Measurements from ENCODE around the gene TP53RK. TPM values are rescaled to one million over a fixed set of nuclear protein-coding genes. Genes with fewer than 3 reads are reported as not detected.

Gene TP53RK
- 10 to 100 TPM in 1 of 3 donors, 1 to 10 TPM in 2; 7.8 to 10.4 (median 8.2) TPM for total RNA-seq
- long read RNA-seq, donor 1, transcript TP53RK-202 (2 exons, 3,515 nt): major isoform, 21 of 23 reads
- long read RNA-seq, donor 1, partial matches to known transcripts: 0 of 23 reads
- long read RNA-seq, donor 1, other reads (novel, unspliced or antisense): 0 of 23 reads
- long read RNA-seq, donor 2, partial matches to known transcripts: 0 of 5 reads
- long read RNA-seq, donor 2, other reads (novel, unspliced or antisense): 1 of 5 reads

DNA sequence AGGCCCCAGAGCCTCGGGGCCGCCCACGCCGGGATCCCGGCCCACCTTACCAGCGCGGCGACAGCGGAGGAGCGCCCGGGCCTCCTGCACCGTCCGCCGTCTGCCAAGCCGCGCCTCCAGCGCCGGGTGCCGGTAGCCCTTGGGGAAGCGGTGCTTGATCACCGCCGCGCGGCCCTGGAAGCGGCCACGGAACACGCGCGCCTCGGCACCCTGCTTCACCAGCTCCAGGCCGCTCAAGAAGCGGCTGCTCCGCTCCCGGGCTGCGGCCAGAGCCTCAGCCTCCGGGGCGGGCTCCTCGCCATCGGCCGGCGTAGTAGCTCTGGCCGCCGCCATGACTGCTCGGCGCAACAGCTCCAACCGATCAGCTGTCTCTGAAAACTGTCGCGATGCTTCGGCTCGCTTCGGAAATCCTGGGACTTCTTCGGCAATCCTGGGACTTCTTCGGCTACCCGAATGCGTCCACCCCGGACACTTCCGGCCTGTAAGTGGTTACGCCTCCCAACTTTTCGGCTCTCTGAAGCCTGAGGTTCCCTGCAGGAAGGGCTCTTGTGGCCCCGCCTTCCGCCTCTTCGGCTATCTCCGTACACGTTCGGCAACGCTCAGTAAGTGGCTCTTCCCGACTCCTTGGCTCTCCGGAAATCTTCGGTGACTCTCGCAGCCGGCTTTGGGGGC, at the start of gene TP53RK:
TSS of gene TP53RK (minus strand) at position 363 of the 672 bp plus-strand sequence. CDS start at position 333, 30 bp downstream.
- peaks cover 15% of the 10 kb centered on the region for H3K4me1 ChIP-seq (ENCODE audit: low read depth)
- DNase-seq (peak; percentile 98 to 100 (median 99)), ATAC-seq (peak; percentile 98)
- intact Hi-C loops (cut with DNase I, micrococcal nuclease): loop anchor here in 1 of 2 donors (10.0 kb wide), 1 partner anchor 164 kb away; no protein-coding TSS in a partner anchor
- H3K9me3 ChIP-seq: no peaks in the 10 kb centered on the region
- peak; percentile 29 for TF ChIP-seq CTCF (IDR thresholded peaks at IDR 0.05)
- peaks cover 4% of the 10 kb centered on the region for H3K36me3 ChIP-seq (ENCODE audit: low read depth)
- H3K4me3 ChIP-seq: peak within 1 kb of the TSS; percentile 79

DNA sequence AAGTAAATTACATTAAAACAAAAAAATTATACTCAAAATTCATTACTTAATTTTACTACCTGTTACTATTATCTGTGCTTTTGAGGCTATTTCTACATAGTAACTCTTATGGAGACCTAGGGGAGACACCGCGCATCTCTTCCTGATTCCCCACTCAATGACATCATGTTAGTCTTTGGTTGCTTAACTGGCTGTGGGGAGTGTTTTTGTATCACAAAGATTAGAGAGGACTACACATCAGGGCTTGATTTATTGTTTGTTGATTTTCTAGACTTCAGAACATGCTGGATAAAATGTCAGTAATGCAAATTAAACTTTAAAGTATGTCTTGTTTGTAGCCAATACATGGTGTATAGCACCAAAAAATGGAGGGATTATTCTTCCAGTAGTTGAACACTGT, 46.2 kb upstream of the TP53RK start:
- peaks cover 3% of the 10 kb centered on the region for H3K4me1 ChIP-seq (ENCODE audit: low read depth)
- ATAC-seq: no peak
- DNase-seq: no peak
- intact Hi-C loops (cut with DNase I, micrococcal nuclease): no loop called here
- no peak overlapping the region for H3K4me3 ChIP-seq
- no peaks in the 10 kb centered on the region for H3K36me3 ChIP-seq (ENCODE audit: low read depth)
- no peak for TF ChIP-seq CTCF (IDR thresholded peaks at IDR 0.05)
- no peaks in the 10 kb centered on the region for H3K9me3 ChIP-seq

- no peak for TF ChIP-seq CTCF (IDR thresholded peaks at IDR 0.05)
- H3K36me3 ChIP-seq (ENCODE audit: low read depth): no peaks in the 10 kb centered on the region
- DNase-seq (no peak), ATAC-seq (no peak)
- no peaks in the 10 kb centered on the region for H3K4me1 ChIP-seq (ENCODE audit: low read depth)
- intact Hi-C loops (cut with DNase I, micrococcal nuclease): no loop called here
- H3K4me3 ChIP-seq: no peak overlapping the region
- H3K9me3 ChIP-seq: no peaks in the 10 kb centered on the region
Observed at GRCh38 chr20:46731770-46732169, 42.5 kb upstream of the TP53RK start.

GRCh38 chr20:46725186-46726165, 36.2 kb upstream of the TP53RK start:
- Histone ChIP-seq H3K4me1 (ENCODE audit: low read depth) (no peaks in the 10 kb centered on the region), H3K36me3 (ENCODE audit: low read depth) (no peaks in the 10 kb centered on the region), H3K9me3 (no peaks in the 10 kb centered on the region), H3K4me3 (no peak overlapping the region)
- ATAC-seq (peak; percentile 8), DNase-seq (no peak)
- TF ChIP-seq CTCF (IDR thresholded peaks at IDR 0.05): no peak
- intact Hi-C loops (cut with DNase I, micrococcal nuclease): no loop called here

DNA sequence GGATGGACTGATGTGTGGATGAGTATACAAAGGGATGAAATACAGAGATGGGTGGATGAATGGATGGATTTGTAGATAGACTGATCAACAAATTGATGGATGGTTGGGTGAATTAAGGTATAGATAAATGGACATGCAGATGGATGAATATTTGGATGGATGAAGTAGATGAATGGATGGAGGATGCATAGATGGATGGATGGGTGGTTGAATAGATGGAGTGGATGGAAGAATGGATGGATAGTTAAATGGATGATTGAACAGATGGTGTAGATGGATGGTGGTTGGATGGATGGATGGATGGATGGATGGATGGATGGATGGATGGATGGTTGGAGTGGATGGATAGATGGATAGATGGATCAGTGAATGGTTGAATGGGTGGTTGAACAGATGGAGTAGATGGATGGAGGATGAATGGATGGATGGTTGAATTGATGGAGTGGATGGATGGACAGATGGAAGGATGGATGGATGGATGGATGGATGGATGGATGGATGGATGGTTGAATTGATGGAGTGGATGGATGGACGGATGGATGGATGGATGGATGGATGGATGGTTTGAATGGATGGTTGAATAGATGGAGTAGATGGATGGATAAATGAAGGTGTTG, 35.2 kb upstream of the TP53RK start:
- Histone ChIP-seq H3K36me3 (ENCODE audit: low read depth) (no peaks in the 10 kb centered on the region), H3K4me3 (no peak overlapping the region), H3K9me3 (no peaks in the 10 kb centered on the region), H3K4me1 (ENCODE audit: low read depth) (no peaks in the 10 kb centered on the region)
- no peak for TF ChIP-seq CTCF (IDR thresholded peaks at IDR 0.05)
- DNase-seq (no peak), ATAC-seq (no peak)
- intact Hi-C loops (cut with DNase I, micrococcal nuclease): no loop called here

Measured in mucosa of descending colon (tissue), 3 donors.